PC-9 (cell line): Measurements from ENCODE around the gene ECI2. TPM values are rescaled to one million over a fixed set of nuclear protein-coding genes. Genes with fewer than 3 reads are reported as not detected.

Source experiments
- BruUV-seq: library from RNA; stranded (reverse); fragments of 400-500 nt; replicated peaks from 2 replicates; lab custom pipeline; 2021; lab: Mats Ljungman, UMichigan
- CTCF ChIA-PET: fragments of 300-600 bp; sonication (Branson Sonifier 250); formaldehyde crosslinking; loops from one replicate; lab custom pipeline; 2022; ENCODE audit warnings: antibody characterized with exemption; lab: Charles Lee
- POLR2A ChIA-PET: fragments of 300-600 bp; sonication (Branson Sonifier 250); formaldehyde crosslinking; loops from one replicate; lab custom pipeline; 2022; ENCODE audit warnings: antibody characterized with exemption; ENCODE audit not compliant: unreplicated experiment; lab: Charles Lee
- DNase-seq, 2 experiments: peaks; one replicate each; pipeline versions ENCODE4 v3.0.0 to v3.0.0-alpha.2; 2015 to 2022; ENCODE audit warnings: mixed read lengths in 1 of 2
- H2AFZ ChIP-seq: fragments of 200-600 bp; sonication (generic); 2 replicates; pipeline ENCODE4 v1.8.1; 2017; ENCODE audit warnings: antibody characterized with exemption
- H3F3A ChIP-seq: fragments of 200-600 bp; sonication (generic); 2 replicates; pipeline ENCODE4 v1.8.1; 2017; ENCODE audit warnings: antibody characterized with exemption, mild to moderate bottlenecking, low read depth; ENCODE audit not compliant: insufficient read depth
- H3K27ac ChIP-seq: fragments of 200-600 bp; sonication (generic); 2 replicates; pipeline ENCODE4 v1.6.1; 2016; ENCODE audit warnings: mixed run types
- H3K27me3 ChIP-seq: fragments of 200-600 bp; sonication (generic); 2 replicates; pipeline ENCODE4 v1.6.1; 2016; ENCODE audit warnings: low read depth, mixed run types; ENCODE audit not compliant: insufficient read depth
- H3K36me3 ChIP-seq: fragments of 200-600 bp; sonication (generic); 2 replicates; pipeline ENCODE4 v1.6.1; 2016; ENCODE audit warnings: low read depth, mixed run types
- H3K4me1 ChIP-seq: fragments of 200-600 bp; sonication (generic); replicated peaks from 2 replicates; pipeline ENCODE4 v1.6.1; 2016; ENCODE audit warnings: mixed run types; ENCODE audit not compliant: insufficient read depth
- H3K4me2 ChIP-seq: fragments of 200-600 bp; sonication (generic); 2 replicates; pipeline ENCODE4 v1.6.1; 2017; ENCODE audit warnings: mixed run types
- H3K4me3 ChIP-seq: fragments of 200-600 bp; sonication (generic); 2 replicates; pipeline ENCODE4 v1.6.1; 2016; ENCODE audit warnings: mixed run types
- H3K79me2 ChIP-seq: fragments of 200-600 bp; sonication (generic); 2 replicates; pipeline ENCODE4 v1.6.1; 2017; ENCODE audit warnings: low read depth, mixed run types
- H3K9me2 ChIP-seq: fragments of 200-600 bp; sonication (generic); 2 replicates; pipeline ENCODE4 v1.8.1; 2017; ENCODE audit warnings: mild to moderate bottlenecking; ENCODE audit not compliant: insufficient read depth
- H3K9me3 ChIP-seq: fragments of 200-600 bp; sonication (generic); 2 replicates; pipeline ENCODE4 v1.8.1; 2016; ENCODE audit warnings: low read depth; ENCODE audit not compliant: insufficient read depth
- H4K20me1 ChIP-seq: fragments of 200-600 bp; sonication (generic); 2 replicates; pipeline ENCODE4 v1.8.1; 2017; ENCODE audit not compliant: insufficient read depth
- EZH2 ChIP-seq: fragments of 200-600 bp; sonication (generic); IDR thresholded peaks from 2 replicates; pipeline ENCODE4 v1.8.0; 2017; ENCODE audit warnings: antibody characterized with exemption, low read depth
- intact Hi-C: fragments of 100-400 bp; cut with micrococcal nuclease; formaldehyde crosslinking; loops from one replicate; pipeline ENCODE4 v1.10.0; 2022; ENCODE audit not compliant: unreplicated experiment
- total RNA-seq: library from RNA; stranded (reverse); gene quantifications from 2 replicates; pipeline ENCODE4 v1.2.3, GENCODE V29; 2021
- TF ChIP-seq, protein P1 (sequence below): fragments of 200-600 bp; sonication (generic); conservative IDR thresholded peaks from 2 replicates; pipeline ENCODE4 v1.6.1; 2017; ENCODE audit warnings: mixed run types, antibody characterized with exemption, mild to moderate bottlenecking, moderate library complexity

The ECI2 gene
- total RNA-seq, 1 experiment from 2014 or later, result 45.7 TPM

DNA sequence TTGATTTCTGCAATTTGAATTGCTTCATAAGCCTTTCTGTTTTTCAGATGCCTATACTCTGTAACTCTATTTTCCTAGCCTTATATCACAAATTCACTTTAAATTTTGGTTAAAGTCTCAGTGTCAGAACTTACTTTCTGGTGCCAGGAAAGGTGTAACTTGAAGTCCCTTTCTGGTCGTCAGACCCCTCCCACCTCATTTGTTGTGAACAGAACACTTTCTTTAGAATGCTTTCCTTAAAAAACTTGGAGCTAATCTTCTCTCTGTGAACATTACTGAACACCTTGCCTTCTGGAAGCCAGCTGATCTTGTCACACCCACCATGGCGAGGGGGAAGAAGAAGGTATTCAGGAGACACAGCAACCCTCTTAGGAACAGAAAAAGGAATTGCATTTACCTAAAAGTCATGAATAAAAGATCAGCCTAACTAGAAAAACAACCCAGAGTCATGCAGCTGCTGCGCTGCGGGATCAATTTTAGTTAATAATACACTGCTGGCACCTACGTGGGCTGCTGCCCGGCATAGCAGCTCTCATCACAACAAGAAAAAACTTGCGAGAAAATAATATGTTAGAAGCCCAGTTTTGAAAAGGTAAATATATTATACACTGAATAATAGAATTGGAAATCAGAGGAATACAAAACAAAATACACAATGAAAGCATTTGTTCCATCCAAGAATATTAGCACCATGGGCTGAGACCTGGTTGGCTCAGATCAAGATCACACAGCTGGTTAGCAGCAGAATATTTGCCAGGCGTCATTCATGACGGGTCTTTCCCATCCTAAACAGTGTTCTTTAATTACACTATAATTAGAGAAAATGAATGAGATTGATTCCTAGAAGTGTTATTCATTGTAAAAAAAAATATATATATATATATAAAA is 50.7 kb downstream of the ECI2 start:
- no peaks in the 10 kb centered on the region for H3K9me2 ChIP-seq
- H3K4me3 ChIP-seq, result no peak overlapping the region
- no TSS peak for BruUV-seq
- no peaks in the 10 kb centered on the region for H3K79me2 ChIP-seq
- CTCF ChIA-PET, result no interaction called here
- TF ChIP-seq, protein P1, sequence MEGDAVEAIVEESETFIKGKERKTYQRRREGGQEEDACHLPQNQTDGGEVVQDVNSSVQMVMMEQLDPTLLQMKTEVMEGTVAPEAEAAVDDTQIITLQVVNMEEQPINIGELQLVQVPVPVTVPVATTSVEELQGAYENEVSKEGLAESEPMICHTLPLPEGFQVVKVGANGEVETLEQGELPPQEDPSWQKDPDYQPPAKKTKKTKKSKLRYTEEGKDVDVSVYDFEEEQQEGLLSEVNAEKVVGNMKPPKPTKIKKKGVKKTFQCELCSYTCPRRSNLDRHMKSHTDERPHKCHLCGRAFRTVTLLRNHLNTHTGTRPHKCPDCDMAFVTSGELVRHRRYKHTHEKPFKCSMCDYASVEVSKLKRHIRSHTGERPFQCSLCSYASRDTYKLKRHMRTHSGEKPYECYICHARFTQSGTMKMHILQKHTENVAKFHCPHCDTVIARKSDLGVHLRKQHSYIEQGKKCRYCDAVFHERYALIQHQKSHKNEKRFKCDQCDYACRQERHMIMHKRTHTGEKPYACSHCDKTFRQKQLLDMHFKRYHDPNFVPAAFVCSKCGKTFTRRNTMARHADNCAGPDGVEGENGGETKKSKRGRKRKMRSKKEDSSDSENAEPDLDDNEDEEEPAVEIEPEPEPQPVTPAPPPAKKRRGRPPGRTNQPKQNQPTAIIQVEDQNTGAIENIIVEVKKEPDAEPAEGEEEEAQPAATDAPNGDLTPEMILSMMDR, result no peak
- no peak for TF ChIP-seq EZH2
- H3K4me2 ChIP-seq, result no peak overlapping the region
- intact Hi-C loops, result no loop called here
- no peaks in the 10 kb centered on the region for H4K20me1 ChIP-seq
- H3K9me3 ChIP-seq, result no peaks in the 10 kb centered on the region
- POLR2A ChIA-PET, result no interaction called here
- no peak overlapping the region for H3K27ac ChIP-seq
- no peaks in the 10 kb centered on the region for H3K27me3 ChIP-seq
- H3K36me3 ChIP-seq, result no peaks in the 10 kb centered on the region
- H2AFZ ChIP-seq, result no peak overlapping the region
- DNase-seq, result no peak
- no peaks in the 10 kb centered on the region for H3K4me1 ChIP-seq
- H3F3A ChIP-seq, result no peaks in the 10 kb centered on the region

DNA sequence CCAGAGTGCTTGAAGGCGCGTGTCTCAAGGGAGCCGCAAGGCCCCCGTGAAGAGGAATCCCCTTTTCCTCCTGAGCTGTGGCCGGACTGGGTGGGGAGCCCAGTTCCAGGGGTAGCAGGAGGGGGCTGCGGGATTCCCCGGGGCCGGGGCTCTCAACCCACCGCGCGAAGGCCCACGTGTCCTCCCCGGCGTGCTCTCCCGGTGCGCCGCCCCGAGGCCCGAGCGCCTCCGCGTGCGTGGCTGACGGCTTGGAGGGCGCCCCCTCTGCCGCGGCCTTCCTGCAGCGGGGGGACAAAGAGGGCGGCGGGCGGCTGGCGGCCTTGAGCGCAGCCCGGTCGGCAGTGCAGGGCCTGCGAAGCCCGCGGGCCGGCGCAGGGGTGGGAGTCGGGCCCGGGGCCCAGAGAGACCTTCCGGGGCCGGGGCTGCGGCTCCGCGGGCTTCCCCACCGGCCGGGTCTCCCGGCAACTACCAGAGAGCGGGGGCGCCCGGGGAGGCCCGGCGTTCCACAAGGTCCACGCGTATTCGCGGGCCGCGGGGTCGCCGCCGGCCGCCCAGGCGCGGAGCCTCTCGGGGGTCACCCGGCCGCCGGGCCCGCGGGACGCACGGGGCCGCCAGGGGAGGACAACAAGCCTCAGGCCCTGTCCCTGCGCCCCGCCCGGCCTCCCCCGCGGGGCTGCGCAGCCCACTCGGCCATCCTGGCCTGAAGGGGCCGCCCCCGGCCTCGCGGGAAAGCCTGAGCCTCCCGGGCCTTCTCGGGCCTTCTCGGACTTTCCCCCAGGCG is 56.5 kb downstream of the ECI2 start, which contains the start of gene FAM217A:
Gene FAM217A (minus strand): TSS at position 447 of the 781 bp plus-strand sequence. CDS start 1,723 bp downstream, outside the sequence.
- Histone ChIP-seq H4K20me1 (no peaks in the 10 kb centered on the region), H3K27ac (no peak within 1 kb of the TSS), H3F3A (no peaks in the 10 kb centered on the region), H3K4me3 (no peak within 1 kb of the TSS), H2AFZ (no peak within 1 kb of the TSS), H3K9me2 (no peaks in the 10 kb centered on the region), H3K79me2 (no peaks in the 10 kb centered on the region), H3K27me3 (no peaks in the 10 kb centered on the region), H3K4me2 (no peak within 1 kb of the TSS), H3K4me1 (no peaks in the 10 kb centered on the region), H3K9me3 (no peaks in the 10 kb centered on the region), H3K36me3 (no peaks in the 10 kb centered on the region)
- intact Hi-C loops, result no loop called here
- TF ChIP-seq EZH2, result no peak
- TF ChIP-seq, protein P1, result no peak
- no TSS peak for BruUV-seq
- DNase-seq, result no peak
- POLR2A ChIA-PET, result no interaction called here
- CTCF ChIA-PET, result interaction anchor here (0.7 kb wide), 1 partner anchor 38 kb away, joined by 4 read pairs; no protein-coding TSS in a partner anchor

DNA sequence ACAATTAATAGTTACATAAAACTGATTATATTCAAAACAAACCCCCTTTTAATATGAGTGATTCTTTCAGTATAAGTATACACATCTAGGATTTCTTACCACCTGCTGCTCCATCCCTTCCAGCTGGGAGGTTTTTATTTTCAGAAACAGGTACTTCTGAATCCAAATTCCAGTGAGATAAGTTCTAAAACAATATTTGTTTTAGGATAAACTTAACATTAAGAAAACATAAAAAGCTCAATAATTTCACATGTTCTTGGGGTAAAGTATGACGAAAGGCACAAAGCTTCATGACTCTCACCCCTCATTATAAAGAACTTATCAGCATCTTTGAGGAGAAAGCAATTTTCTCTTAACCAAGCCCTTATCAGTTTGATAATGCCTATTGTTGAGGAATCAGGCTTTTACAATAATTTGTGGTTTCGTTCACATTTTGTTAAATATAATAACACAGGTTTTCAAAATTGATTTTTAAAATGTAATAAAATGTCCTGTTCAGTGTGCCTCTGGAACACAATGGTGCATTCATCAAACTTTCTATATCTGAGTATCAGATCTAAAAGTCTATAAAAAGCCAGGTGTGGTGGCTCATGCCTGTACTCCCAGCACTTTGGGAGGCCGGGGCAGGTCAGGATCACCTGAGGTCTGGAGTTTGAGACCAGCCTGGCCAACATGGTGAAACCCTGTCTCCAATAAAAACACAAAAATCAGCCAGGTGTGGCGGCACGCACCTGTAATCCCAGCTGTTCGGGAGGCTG is 60.7 kb downstream of the ECI2 start:
- no peak for TF ChIP-seq EZH2
- TF ChIP-seq, protein P1, result no peak
- no peaks in the 10 kb centered on the region for H3K27me3 ChIP-seq
- intact Hi-C loops, result no loop called here
- H3K4me3 ChIP-seq, result no peak overlapping the region
- no peaks in the 10 kb centered on the region for H3K9me3 ChIP-seq
- no peak overlapping the region for H3K27ac ChIP-seq
- H3K36me3 ChIP-seq, result no peaks in the 10 kb centered on the region
- no peaks in the 10 kb centered on the region for H3K4me1 ChIP-seq
- no peaks in the 10 kb centered on the region for H3K9me2 ChIP-seq
- H3F3A ChIP-seq, result no peaks in the 10 kb centered on the region
- DNase-seq, result no peak
- no peaks in the 10 kb centered on the region for H4K20me1 ChIP-seq
- no peaks in the 10 kb centered on the region for H3K79me2 ChIP-seq
- ChIA-PET POLR2A (no interaction called here), CTCF (no interaction called here)
- no TSS peak for BruUV-seq
- H3K4me2 ChIP-seq, result no peak overlapping the region
- no peak overlapping the region for H2AFZ ChIP-seq
